Liver (tissue), 9 donors: ENCODE measurements around the gene SLC39A1. TPM values are rescaled to one million over a fixed set of nuclear protein-coding genes. Genes with fewer than 3 reads are reported as not detected.

Experiments used
- DNase-seq: peaks from one replicate; pipeline ENCODE4 v3.0.0-alpha.2; 2017; ENCODE audit warnings: low spot score
- H3K27ac ChIP-seq, 2 donors: one replicate each; pipeline ENCODE4 v1.7.0; 2013; ENCODE audit warnings: inconsistent platforms in 2 of 2, low read length in 2 of 2, control low read depth in 1 of 2, low read depth in 1 of 2, mild to moderate bottlenecking in 1 of 2
- H3K27me3 ChIP-seq, 4 donors: one replicate each; pipeline versions ENCODE4 v1.6.1 to v1.7.0; 2013; ENCODE audit warnings: low read length in 3 of 4, inconsistent platforms in 1 of 4, mild to moderate bottlenecking in 1 of 4, moderate library complexity in 1 of 4; ENCODE audit not compliant: control insufficient read depth in 4 of 4, insufficient read depth in 4 of 4
- H3K36me3 ChIP-seq, 4 donors: one replicate each; pipeline versions ENCODE4 v1.6.1 to v1.7.0; 2013; ENCODE audit warnings: low read length in 3 of 4, mild to moderate bottlenecking in 3 of 4, low read depth in 1 of 4, moderate library complexity in 1 of 4; ENCODE audit not compliant: control insufficient read depth in 4 of 4, insufficient read depth in 3 of 4
- H3K4me1 ChIP-seq, 4 donors: one replicate each; pipeline versions ENCODE4 v1.6.1 to v1.7.0; 2013; ENCODE audit warnings: low read length in 3 of 4, mild to moderate bottlenecking in 3 of 4, moderate library complexity in 1 of 4; ENCODE audit not compliant: control insufficient read depth in 4 of 4, insufficient read depth in 4 of 4
- H3K4me3 ChIP-seq, 3 donors: one replicate each; pipeline versions ENCODE4 v1.6.1 to v1.7.0; 2013; ENCODE audit warnings: low read length in 3 of 3, control low read depth in 1 of 3, low read depth in 1 of 3, mild to moderate bottlenecking in 1 of 3
- H3K9ac ChIP-seq, 2 donors: one replicate each; pipeline ENCODE4 v1.7.0; 2013; ENCODE audit warnings: low read length in 2 of 2, mild to moderate bottlenecking in 2 of 2, moderate library complexity in 2 of 2, control low read depth in 1 of 2, low read depth in 1 of 2
- H3K9me3 ChIP-seq, 4 donors: one replicate each; pipeline versions ENCODE4 v1.6.1 to v1.7.0; 2013; ENCODE audit warnings: low read length in 3 of 4; ENCODE audit not compliant: control insufficient read depth in 4 of 4
- EGR1 ChIP-seq, 2 donors: IDR thresholded peaks; 2 replicates each; pipeline ENCODE4 v1.6.1; 2016 to 2018; ENCODE audit warnings: antibody characterized with exemption in 2 of 2, low read depth in 2 of 2
- FOXA1 ChIP-seq: IDR thresholded peaks from 2 replicates; pipeline ENCODE4 v1.6.1; 2016; ENCODE audit warnings: antibody characterized with exemption
- FOXA2 ChIP-seq: IDR thresholded peaks from 2 replicates; pipeline ENCODE4 v1.6.1; 2016; ENCODE audit warnings: antibody characterized with exemption
- GABPA ChIP-seq, 2 donors: IDR thresholded peaks in 1 of 2; conservative IDR thresholded peaks in 1 of 2; 2 replicates each; pipeline ENCODE4 v1.6.1; 2016; ENCODE audit warnings: antibody characterized with exemption in 2 of 2, mild to moderate bottlenecking in 1 of 2, moderate library complexity in 1 of 2
- HNF4A ChIP-seq, 2 donors: conservative IDR thresholded peaks; 2 replicates each; pipeline ENCODE4 v1.6.1; 2016; ENCODE audit warnings: antibody characterized with exemption in 2 of 2, mild to moderate bottlenecking in 2 of 2
- HNF4G ChIP-seq: IDR thresholded peaks from 2 replicates; pipeline ENCODE4 v1.6.1; 2016; ENCODE audit warnings: antibody characterized with exemption
- RAD21 ChIP-seq, 2 donors: IDR thresholded peaks; 2 replicates each; pipeline ENCODE4 v1.6.1; 2016; ENCODE audit warnings: antibody characterized with exemption in 2 of 2, mild to moderate bottlenecking in 2 of 2
- RXRA ChIP-seq, 2 donors: IDR thresholded peaks; 2 replicates each; pipeline ENCODE4 v1.6.1; 2017 to 2018; ENCODE audit warnings: antibody characterized with exemption in 2 of 2, mild to moderate bottlenecking in 1 of 2
- SP1 ChIP-seq: IDR thresholded peaks from 2 replicates; pipeline ENCODE4 v1.6.1; 2018; ENCODE audit warnings: antibody characterized with exemption, mild to moderate bottlenecking
- TAF1 ChIP-seq: conservative IDR thresholded peaks from 2 replicates; pipeline ENCODE4 v1.6.1; 2016; ENCODE audit warnings: antibody characterized with exemption, mild to moderate bottlenecking
- WGBS: extraction: QIAGEN DNeasy Blood & Tissue Kit; methylation state at CpG from one replicate; pipeline ENCODE4 v1.1.7; 2013; 5-methylcytosine and 5-hydroxymethylcytosine counted together
- polyA plus RNA-seq, 2 donors: library from polyadenylated mRNA; stranded (reverse) in 1 of 2; unstranded in 1 of 2; fragments of 200-250 nt in 1 of 2; fragments of >200 nt in 1 of 2; fragmentation: Nextera tagmentation in 1 of 2; extraction: Ambion mirVana in 1 of 2; gene quantifications; one replicate each; pipeline versions ENCODE4 v1.2.1 to v1.2.3, GENCODE V29; 2013 to 2015
- total RNA-seq, 2 donors: library from RNA; depleted of rRNA; stranded (reverse); fragments of >200 nt; gene quantifications; one replicate each; pipeline ENCODE4 v1.2.3, GENCODE V29; 2014
- TF ChIP-seq, protein P1 (sequence below): IDR thresholded peaks from 2 replicates; pipeline ENCODE4 v1.6.1; 2016; ENCODE audit warnings: antibody characterized with exemption
- TF ChIP-seq, protein P2 (sequence below): IDR thresholded peaks from 2 replicates; pipeline ENCODE4 v1.6.1; 2016; ENCODE audit warnings: antibody characterized with exemption
- TF ChIP-seq, protein P3 (sequence below): fragments of 150-350 bp; IDR thresholded peaks from 2 replicates; pipeline ENCODE4 v1.5.1; 2017; ENCODE audit warnings: improper control_type of control experiment, low read depth, low read length; ENCODE audit not compliant: missing input control
- TF ChIP-seq, protein P4 (sequence below): IDR thresholded peaks from 2 replicates; pipeline ENCODE4 v1.6.1; 2016; ENCODE audit warnings: antibody characterized with exemption
- TF ChIP-seq, protein P5 (sequence below): IDR thresholded peaks from 2 replicates; pipeline ENCODE4 v1.6.1; 2016; ENCODE audit warnings: antibody characterized with exemption, mild to moderate bottlenecking
- donor health status: healthy.
- donor health status: healthy.
- donor health status: healthy.
- donor health status: healthy.
- donor health status: healthy.

The SLC39A1 gene
- total and polyA plus RNA-seq, 4 donors, result 38.8 to 70.3 (median 54.6) TPM

DNA sequence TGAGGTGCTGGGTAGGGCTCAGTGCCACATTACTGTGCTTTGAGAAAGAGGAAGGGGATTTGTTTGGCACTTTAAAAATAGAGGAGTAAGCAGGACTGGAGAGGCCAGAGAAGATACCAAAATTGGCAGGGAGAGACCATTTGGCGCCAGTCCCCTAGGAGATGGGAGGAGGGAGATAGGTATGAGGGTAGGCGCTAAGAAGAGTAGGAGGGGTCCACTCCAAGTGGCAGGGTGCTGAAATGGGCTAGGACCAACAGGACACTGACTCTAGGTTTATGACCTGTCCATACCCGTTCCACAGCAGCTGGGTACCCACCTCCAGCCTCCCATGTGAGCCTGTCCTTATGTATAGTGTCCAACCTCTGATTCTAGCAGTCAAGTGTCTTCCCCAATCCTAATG lies 3.9 kb downstream of the SLC39A1 start:
- WGBS, result 70% methylated on average over 3 of the region's 3 CpGs
- Histone ChIP-seq H3K4me1 (peaks cover 11 to 63% (median 51%) of the 10 kb centered on the region in 4 donors), H3K27ac (peak overlapping the region in 1 of 2 donors; percentile 1), H3K36me3 (peaks cover 0 to 8% (median 1%) of the 10 kb centered on the region in 4 donors), H3K9me3 (no peaks in the 10 kb centered on the region), H3K27me3 (no peaks in the 10 kb centered on the region), H3K9ac (no peak overlapping the region), H3K4me3 (no peak overlapping the region)
- no peak for TF ChIP-seq RXRA (IDR thresholded peaks at IDR 0.05)
- TF ChIP-seq, protein P1, sequence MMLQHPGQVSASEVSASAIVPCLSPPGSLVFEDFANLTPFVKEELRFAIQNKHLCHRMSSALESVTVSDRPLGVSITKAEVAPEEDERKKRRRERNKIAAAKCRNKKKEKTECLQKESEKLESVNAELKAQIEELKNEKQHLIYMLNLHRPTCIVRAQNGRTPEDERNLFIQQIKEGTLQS, result no peak
- no peak for TF ChIP-seq SP1
- TF ChIP-seq, protein P2, sequence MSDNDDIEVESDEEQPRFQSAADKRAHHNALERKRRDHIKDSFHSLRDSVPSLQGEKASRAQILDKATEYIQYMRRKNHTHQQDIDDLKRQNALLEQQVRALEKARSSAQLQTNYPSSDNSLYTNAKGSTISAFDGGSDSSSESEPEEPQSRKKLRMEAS, result no peak
- no peak for TF ChIP-seq EGR1 (IDR thresholded peaks at IDR 0.05; ENCODE audit: low read depth in 2 of 2)
- no peak for TF ChIP-seq FOXA2
- TF ChIP-seq FOXA1, result no peak
- no peak for TF ChIP-seq TAF1
- TF ChIP-seq, protein P3, sequence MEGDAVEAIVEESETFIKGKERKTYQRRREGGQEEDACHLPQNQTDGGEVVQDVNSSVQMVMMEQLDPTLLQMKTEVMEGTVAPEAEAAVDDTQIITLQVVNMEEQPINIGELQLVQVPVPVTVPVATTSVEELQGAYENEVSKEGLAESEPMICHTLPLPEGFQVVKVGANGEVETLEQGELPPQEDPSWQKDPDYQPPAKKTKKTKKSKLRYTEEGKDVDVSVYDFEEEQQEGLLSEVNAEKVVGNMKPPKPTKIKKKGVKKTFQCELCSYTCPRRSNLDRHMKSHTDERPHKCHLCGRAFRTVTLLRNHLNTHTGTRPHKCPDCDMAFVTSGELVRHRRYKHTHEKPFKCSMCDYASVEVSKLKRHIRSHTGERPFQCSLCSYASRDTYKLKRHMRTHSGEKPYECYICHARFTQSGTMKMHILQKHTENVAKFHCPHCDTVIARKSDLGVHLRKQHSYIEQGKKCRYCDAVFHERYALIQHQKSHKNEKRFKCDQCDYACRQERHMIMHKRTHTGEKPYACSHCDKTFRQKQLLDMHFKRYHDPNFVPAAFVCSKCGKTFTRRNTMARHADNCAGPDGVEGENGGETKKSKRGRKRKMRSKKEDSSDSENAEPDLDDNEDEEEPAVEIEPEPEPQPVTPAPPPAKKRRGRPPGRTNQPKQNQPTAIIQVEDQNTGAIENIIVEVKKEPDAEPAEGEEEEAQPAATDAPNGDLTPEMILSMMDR, result no peak
- DNase-seq, result no peak

DNA sequence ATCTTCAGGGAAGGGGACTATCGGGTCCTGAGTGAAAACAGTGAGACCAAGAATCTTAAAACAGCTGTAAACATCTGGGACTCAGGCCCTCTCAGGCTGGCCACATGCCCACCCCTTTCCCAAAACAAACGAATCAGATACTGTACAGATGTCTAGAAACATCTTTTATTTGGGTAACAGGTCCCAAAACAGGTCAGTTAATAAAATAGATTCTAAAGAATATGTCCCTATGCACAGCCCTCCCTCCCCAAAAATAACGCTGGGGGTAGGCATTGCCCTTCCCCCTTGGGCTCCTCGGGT lies 4.4 kb downstream of the SLC39A1 start:
- peaks cover 0 to 8% (median 1%) of the 10 kb centered on the region in 4 donors for H3K36me3 ChIP-seq
- peak overlapping the region in 1 of 3 donors; percentile 12 for H3K4me3 ChIP-seq
- peaks cover 11 to 63% (median 51%) of the 10 kb centered on the region in 4 donors for H3K4me1 ChIP-seq
- no peak for DNase-seq
- H3K27me3 ChIP-seq, result no peaks in the 10 kb centered on the region
- H3K9ac ChIP-seq, result no peak overlapping the region
- H3K27ac ChIP-seq, result peak overlapping the region; percentile 14 to 91
- 20% methylated on average over 4 of the region's 4 CpGs for WGBS
- no peaks in the 10 kb centered on the region for H3K9me3 ChIP-seq
- TF ChIP-seq HNF4A (conservative IDR thresholded peaks at IDR 0.05) (no peak), FOXA1 (no peak), SP1 (no peak), RXRA (IDR thresholded peaks at IDR 0.05) (no peak), HNF4G (no peak), RAD21 (IDR thresholded peaks at IDR 0.05) (no peak), FOXA2 (no peak), GABPA (IDR thresholded peaks at IDR 0.05 in 1 of 2, conservative IDR thresholded peaks at IDR 0.05 in 1 of 2) (no peak)
- TF ChIP-seq, protein P4, sequence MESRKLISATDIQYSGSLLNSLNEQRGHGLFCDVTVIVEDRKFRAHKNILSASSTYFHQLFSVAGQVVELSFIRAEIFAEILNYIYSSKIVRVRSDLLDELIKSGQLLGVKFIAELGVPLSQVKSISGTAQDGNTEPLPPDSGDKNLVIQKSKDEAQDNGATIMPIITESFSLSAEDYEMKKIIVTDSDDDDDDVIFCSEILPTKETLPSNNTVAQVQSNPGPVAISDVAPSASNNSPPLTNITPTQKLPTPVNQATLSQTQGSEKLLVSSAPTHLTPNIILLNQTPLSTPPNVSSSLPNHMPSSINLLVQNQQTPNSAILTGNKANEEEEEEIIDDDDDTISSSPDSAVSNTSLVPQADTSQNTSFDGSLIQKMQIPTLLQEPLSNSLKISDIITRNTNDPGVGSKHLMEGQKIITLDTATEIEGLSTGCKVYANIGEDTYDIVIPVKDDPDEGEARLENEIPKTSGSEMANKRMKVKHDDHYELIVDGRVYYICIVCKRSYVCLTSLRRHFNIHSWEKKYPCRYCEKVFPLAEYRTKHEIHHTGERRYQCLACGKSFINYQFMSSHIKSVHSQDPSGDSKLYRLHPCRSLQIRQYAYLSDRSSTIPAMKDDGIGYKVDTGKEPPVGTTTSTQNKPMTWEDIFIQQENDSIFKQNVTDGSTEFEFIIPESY, result no peak
- TF ChIP-seq, protein P5, sequence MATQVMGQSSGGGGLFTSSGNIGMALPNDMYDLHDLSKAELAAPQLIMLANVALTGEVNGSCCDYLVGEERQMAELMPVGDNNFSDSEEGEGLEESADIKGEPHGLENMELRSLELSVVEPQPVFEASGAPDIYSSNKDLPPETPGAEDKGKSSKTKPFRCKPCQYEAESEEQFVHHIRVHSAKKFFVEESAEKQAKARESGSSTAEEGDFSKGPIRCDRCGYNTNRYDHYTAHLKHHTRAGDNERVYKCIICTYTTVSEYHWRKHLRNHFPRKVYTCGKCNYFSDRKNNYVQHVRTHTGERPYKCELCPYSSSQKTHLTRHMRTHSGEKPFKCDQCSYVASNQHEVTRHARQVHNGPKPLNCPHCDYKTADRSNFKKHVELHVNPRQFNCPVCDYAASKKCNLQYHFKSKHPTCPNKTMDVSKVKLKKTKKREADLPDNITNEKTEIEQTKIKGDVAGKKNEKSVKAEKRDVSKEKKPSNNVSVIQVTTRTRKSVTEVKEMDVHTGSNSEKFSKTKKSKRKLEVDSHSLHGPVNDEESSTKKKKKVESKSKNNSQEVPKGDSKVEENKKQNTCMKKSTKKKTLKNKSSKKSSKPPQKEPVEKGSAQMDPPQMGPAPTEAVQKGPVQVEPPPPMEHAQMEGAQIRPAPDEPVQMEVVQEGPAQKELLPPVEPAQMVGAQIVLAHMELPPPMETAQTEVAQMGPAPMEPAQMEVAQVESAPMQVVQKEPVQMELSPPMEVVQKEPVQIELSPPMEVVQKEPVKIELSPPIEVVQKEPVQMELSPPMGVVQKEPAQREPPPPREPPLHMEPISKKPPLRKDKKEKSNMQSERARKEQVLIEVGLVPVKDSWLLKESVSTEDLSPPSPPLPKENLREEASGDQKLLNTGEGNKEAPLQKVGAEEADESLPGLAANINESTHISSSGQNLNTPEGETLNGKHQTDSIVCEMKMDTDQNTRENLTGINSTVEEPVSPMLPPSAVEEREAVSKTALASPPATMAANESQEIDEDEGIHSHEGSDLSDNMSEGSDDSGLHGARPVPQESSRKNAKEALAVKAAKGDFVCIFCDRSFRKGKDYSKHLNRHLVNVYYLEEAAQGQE, result no peak
- TF ChIP-seq, protein P3, result no peak
